Measurements from ENCODE around the gene SERPINB4. TPM values are rescaled to one million over a fixed set of nuclear protein-coding genes. Genes with fewer than 3 reads are reported as not detected.
"Not testable (repeated sequence)": the region's sequence is repeated elsewhere in the genome, so short reads cannot be mapped to it uniquely, and the experiment has no call there.

The SERPINB4 gene
- polyA plus RNA-seq, 3 donors = not detected

GRCh38 chr18:63642668-63643356 lies 1.2 kb downstream of the SERPINB4 start:
- DNase-seq (ENCODE audit: extremely low read depth in 1 of 11, low read depth in 9 of 11, low spot score in 4 of 11) = not testable (repeated sequence)

DNA sequence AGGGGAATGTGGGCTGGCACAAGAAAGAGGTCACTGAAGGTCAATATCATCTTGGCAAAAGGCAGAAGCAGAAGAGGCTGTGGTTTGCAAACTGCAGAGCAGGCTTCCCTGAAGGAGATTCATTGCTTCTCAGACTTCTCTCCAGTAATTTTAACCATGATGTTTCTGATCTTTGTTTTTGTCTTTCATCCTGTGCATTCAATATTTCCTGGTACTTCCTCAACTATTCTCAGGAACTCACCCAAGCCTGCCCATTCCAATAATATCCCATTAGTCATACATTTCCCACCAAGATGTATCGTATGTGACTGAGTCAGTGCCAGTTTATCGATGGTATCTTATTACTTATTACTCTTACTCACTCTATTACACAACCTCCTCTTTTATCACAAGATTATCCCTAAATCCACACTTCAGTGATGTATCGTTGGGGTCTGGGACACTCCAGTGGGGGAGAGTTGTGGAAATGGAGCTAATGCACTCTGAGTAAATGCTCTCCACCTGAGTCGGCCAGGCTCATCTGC lies 2.8 kb downstream of the SERPINB4 start:
- not testable (repeated sequence) for DNase-seq (ENCODE audit: extremely low read depth in 1 of 11, low read depth in 9 of 11, low spot score in 4 of 11)

- DNase-seq (ENCODE audit: extremely low read depth in 1 of 11, low read depth in 9 of 11, low spot score in 4 of 11) = no peak
Observed at GRCh38 chr18:63637703-63638102, 6.4 kb downstream of the SERPINB4 start.

- no peak for DNase-seq (ENCODE audit: extremely low read depth in 1 of 11, low read depth in 9 of 11, low spot score in 4 of 11)
Observed at GRCh38 chr18:63627819-63628218, 16.2 kb downstream of the SERPINB4 start.

- no peak for DNase-seq (ENCODE audit: extremely low read depth in 1 of 11, low read depth in 9 of 11, low spot score in 4 of 11)
Observed at GRCh38 chr18:63626431-63626830, 17.6 kb downstream of the SERPINB4 start.

DNA sequence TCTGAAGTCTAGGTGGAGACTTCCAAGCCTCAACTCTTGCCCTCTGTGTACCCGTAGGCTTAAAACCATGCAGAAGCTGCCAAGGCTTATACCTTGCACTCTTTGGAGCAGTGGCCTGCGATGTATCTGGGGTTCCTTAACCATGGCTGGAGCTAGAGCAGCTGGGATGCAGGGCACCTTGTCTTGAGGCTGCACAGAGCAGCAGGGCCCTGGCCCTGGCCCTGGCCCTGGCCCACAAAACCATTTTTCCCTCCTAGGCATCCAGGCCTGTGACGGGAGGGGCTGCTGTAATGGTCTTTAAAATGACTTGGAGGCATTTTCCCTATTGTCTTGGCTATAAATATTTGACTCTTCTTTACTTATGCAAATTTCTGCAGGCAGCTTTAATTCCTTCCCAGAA lies 19.2 kb downstream of the SERPINB4 start:
- DNase-seq (ENCODE audit: extremely low read depth in 1 of 11, low read depth in 9 of 11, low spot score in 4 of 11) = no peak

DNA sequence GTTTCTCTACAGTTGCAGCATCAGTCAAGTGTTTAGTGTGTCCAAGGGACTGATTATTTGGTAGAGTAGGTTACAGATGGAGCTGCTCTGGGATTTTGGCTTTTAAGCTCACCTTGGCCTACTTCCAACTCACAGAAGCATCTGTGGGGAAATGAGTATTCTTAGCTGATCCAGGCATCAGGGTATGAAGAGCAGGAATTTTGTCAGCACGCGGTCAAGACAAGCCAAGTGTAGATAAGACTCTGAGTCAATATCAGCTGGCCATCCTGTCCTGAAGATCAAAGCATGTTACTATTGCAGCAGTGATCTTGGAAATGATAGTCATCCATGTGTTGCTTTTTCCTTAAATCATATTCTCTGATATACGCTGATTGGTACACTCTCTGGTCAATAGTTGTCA lies 24.4 kb downstream of the SERPINB4 start:
- no peak for DNase-seq (ENCODE audit: extremely low read depth in 1 of 11, low read depth in 9 of 11, low spot score in 4 of 11)

- no peak for DNase-seq (ENCODE audit: extremely low read depth in 1 of 11, low read depth in 9 of 11, low spot score in 4 of 11)
Observed at GRCh38 chr18:63617915-63618234, 26.2 kb downstream of the SERPINB4 start.

GRCh38 chr18:63617049-63617914 lies 26.8 kb downstream of the SERPINB4 start:
- peak in 2 of 11 donors; percentile 2 to 8 for DNase-seq (ENCODE audit: extremely low read depth in 1 of 11, low read depth in 9 of 11, low spot score in 4 of 11)

DNA sequence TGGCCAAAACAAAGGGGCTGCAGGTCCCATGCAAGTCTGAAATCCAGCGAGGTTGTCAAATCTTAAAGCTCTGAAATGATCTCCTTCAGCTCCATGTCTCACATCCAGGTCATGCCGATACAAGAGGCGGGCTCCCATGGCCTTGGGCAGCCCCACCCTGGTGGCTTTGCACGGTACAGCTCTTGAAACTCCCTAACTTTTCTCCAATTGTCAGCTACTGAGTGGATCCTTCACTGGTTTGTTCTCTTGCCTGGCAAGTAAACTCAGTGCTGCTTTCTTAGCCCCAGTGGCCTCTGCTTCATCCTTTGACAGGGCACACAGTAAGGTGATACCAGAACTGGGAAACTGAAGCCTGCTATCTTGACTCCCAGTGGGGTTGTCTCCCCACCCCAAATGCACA lies 30.6 kb downstream of the SERPINB4 start:
- no peak for DNase-seq (ENCODE audit: extremely low read depth in 1 of 11, low read depth in 9 of 11, low spot score in 4 of 11)

- DNase-seq (ENCODE audit: extremely low read depth in 1 of 11, low read depth in 9 of 11, low spot score in 4 of 11) = no peak
Observed at GRCh38 chr18:63606526-63606925, 37.5 kb downstream of the SERPINB4 start.

GRCh38 chr18:63604791-63605567 lies 39.1 kb downstream of the SERPINB4 start:
- DNase-seq (ENCODE audit: extremely low read depth in 1 of 11, low read depth in 9 of 11, low spot score in 4 of 11) = no peak

GRCh38 chr18:63603772-63604171 lies 40.3 kb downstream of the SERPINB4 start:
- DNase-seq (ENCODE audit: extremely low read depth in 1 of 11, low read depth in 9 of 11, low spot score in 4 of 11) = no peak

DNA sequence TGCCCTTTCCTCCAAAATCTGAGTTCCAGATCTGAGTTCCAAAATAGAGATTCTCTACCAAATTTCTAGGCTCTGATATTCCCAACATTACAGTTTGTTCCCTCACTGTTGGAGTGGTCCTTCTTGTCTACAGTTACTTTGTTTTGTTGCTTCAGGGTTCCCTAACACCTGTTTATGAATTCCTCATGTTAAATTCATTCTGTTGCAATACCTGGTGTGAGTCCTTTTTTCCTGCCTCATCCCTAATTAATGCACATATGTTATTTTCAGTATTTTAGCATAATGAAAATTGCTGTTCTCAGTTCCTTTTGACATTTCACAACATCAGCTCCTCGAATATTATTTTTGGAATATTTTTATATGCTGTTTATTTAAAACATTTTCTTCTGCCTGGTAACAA lies 40.7 kb downstream of the SERPINB4 start:
- no peak for DNase-seq (ENCODE audit: extremely low read depth in 1 of 11, low read depth in 9 of 11, low spot score in 4 of 11)

DNA sequence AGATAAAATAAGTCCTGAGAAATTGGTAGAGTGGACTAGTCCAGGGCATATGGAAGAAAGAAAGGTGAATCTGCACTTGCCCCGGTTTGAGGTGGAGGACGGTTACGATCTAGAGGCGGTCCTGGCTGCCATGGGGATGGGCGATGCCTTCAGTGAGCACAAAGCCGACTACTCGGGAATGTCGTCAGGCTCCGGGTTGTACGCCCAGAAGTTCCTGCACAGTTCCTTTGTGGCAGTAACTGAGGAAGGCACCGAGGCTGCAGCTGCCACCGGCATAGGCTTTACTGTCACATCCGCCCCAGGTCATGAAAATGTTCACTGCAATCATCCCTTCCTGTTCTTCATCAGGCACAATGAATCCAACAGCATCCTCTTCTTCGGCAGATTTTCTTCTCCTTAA lies 47.1 kb downstream of the SERPINB4 start:
- no peak for DNase-seq (ENCODE audit: extremely low read depth in 1 of 11, low read depth in 9 of 11, low spot score in 4 of 11)

- no peak for DNase-seq (ENCODE audit: extremely low read depth in 1 of 11, low read depth in 9 of 11, low spot score in 4 of 11)
Observed at GRCh38 chr18:63592471-63592870, 51.6 kb downstream of the SERPINB4 start.

DNA sequence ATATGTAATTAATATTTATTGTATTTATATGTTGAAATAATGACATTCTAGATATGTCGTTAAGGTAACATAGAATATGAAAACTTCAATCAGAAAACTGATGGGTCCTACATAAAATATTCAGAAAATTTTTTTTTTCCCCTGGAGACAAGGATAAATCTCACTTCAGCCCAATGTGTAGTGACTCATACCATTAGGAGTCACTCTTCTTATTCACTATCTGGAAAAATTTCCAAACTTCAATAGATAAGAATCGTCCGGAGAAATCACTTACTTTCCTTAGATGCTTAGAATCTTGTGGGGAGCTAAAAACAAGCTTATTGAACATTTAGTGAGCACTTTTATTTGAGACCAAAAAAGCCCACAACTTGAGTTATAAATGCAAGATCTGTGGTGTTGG lies 52.3 kb downstream of the SERPINB4 start:
- DNase-seq (ENCODE audit: extremely low read depth in 1 of 11, low read depth in 9 of 11, low spot score in 4 of 11) = no peak

- no peak for DNase-seq (ENCODE audit: extremely low read depth in 1 of 11, low read depth in 9 of 11, low spot score in 4 of 11)
Observed at GRCh38 chr18:63590966-63591695, 52.9 kb downstream of the SERPINB4 start.

DNA sequence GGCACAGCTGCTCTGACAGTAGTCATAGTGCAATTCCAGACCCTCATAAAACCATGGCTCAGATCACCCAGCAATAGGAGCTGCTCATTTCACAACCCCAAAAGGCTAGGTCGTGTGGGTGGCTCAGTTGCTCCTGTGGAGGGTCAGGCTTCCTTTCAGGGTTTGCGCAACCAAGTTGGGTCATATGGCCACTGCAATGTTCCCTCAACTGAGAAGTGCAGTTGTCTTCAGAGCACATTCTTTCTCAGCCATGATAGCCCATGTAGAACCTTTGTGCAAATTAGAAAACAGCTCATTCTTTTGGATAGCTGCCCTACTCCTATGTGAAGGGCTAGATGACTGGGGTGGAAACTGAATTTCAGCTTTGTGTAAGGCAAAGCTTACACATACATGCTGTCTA lies 53.7 kb downstream of the SERPINB4 start:
- no peak for DNase-seq (ENCODE audit: extremely low read depth in 1 of 11, low read depth in 9 of 11, low spot score in 4 of 11)

All from renal cortex interstitium (tissue), 11 donors.